Cortex of kidney (tissue), 1 donor: ENCODE data around the gene GDNF.

Source experiments
- DNase-seq: peaks from one replicate; lab custom pipeline; 2025; lab: John Stamatoyannopoulos, UW

Gene GDNF

DNA sequence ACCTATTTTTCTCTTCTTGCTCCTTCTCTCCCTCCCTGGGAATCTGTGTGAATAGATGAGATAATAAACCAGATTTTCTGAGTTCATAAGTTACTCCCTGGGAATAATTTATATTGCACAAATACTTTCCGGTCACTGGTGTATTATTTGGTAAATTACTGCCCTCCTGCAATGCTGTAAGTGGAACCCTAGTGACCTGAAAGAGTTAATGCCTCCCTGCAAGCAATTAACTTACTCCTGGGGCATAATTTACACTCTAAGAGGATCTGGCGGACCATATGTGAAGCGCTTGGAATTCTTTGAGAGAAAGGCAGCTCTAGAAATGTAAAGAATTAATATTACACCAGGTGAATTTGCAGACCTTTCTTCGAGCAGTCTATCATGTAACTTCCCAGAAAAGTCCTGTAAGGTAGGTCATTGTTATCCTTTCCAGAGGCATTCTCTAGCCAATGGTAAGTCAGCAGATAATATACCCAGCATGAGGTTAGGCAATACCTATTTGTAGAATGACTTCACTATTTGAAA is 7.0 kb upstream of the GDNF start:
- DNase-seq = no peak

DNA sequence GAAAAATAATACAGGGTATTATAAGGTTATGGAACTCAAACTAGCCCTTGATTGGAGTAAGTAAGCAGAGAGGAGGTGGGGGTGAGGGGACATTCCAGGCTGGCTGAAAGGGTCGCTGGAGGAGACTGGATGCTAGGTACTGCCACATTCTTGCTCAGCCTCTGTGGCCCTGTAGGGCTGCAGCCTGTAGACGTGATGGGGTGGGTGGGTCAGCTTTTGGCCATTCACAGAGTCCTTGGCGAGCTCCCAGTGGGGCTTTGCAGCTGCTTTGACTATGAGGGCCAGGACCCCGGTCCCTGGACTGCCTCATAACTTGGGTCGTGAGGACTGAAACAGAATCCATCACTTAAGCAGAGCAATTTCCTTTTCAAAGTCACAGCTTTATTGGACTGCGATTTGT is 4.2 kb upstream of the GDNF start:
- no peak for DNase-seq

DNA sequence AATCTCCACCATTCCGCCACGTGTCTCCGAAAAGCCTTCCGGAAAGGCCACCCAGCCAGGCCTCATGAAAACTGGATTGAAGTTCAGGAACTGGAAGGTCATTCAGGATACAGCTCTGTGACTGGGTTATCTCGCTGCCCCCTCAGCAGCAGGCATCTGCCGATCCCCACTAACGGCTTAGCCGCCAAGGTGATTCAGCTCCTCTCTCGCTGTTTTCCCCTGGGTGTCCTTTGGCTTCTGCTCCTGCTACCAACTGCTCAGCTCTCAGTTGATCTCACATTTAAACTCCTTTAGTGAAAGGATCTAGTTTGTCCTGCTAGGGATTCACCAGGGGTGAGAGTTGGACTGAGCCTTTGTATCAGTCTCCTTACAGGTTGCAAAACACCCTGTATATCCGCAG is 2.2 kb upstream of the GDNF start:
- DNase-seq = no peak

DNA sequence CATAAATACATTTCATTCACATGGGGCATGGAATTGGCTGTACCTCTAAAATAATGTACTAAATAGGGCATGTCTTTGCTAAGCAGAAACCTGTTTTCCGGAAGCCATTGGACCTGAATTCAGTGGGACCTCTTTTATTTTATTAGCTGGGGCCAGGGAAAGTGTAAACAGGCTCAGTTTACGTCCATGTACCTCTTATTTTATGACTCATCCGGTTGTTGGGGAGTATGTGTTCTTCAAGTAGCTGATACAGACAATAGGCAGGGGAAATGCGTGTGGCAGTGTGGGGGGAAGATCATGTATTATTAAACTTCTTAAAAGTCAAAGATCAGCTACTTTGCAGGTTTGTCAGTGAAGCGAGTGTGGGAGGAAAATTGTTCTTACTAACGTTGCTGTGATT is 1.4 kb upstream of the GDNF start:
- DNase-seq = no peak

DNA sequence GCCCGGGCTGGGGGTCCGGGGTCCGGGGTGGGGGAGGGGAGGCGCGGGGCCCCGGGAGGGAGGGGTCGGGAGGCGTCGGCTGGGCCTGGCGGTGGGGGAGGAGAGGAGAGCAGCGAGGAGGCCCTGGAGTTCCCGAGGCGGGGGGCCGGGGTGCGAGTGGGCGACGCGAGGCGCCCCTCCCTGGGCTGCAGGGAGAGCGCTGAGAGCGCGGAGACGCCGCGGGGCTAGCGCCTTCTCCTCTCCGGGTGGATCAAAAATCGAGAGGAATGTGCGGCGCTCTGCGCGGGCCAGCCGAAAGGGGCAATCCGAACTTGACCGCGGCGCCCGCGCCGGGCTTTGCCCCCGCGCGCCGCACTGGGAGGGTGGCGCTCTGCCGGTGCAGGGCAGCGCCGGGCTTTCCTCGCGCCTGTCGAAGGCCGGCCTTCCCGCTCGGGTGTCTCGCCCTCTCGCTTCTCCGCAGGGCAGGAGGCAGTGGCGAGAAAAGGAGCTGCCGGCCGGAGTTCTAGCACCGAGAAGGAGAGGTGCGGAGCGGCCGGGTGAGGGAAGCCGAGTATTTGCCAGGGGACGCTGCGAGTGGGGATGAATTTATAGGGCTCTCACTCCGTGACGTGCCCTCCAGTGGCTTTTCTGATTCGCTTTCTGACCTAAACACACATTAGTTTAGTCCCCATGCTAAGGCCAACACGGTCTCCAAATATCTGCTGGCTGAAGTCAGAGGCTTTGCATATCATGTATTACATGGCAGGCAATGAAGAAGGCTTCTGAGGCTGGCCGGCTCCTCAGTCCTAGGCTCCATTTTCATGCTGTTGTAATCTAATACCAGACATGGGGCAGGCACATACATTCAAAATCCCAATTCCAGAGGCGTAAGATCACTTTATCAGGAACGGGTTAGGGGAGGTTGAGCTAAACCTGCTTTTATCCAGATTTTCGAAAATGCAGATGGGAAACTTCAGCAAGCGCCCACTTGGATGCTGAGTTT is 503 bp upstream of the GDNF start:
- DNase-seq = no peak

DNA sequence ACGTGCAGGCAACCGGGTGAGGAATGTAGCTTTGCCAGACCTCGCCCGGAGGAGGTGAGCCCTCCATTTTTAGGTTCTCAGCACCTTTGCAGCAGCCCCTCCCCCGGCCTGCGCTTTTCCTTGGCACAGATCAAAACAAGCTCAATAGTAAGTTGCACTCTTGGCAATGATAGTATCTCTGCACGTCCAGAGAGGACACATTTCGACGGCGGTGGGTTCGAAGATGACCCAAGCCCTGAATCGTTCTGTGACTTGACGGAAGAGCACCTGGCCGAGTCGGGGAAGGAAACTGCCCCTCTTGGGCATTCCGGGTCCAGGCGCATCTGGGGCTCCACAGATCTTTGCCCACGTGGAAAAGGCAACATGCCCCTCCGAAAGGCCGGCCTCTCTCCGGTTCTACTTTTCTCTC is 904 bp downstream of the GDNF start:
- no peak for DNase-seq

DNA sequence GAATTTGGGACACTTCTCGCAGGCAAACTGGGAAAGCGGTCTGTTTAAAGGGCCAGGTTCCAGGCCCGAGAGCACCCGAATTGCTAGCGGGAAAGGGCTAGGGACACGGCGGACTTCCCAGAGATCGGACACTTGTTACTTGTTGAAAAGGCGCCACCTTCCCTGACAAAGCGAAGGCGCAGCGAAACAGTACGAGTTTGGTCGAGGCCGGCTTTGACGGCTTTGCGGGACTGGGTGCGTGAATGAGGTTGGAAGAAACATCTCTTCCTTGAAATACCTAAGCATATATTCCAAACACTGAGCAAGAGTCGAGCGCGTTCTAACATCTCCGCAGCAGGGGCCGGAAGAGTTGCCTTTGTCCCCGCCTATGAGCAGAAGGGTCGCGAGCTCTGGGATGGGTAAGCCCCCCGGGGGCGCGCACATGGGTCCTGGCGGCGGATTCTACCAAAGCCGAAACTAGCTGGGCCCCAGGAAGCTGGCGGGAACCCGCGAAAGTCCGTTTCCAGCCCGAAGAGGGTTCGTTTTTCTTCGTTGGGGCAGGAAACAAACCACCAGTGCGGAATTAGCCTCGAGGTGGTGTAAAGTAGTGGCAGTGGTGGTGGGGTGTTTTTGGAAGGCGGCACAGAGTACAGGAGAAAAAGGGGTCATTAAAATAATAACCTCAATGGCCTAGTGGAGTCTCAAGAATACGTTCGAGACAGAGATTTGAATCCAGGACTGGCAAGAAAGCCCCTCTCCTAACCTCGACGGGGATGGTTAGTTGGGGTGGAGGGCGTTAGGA is 1.5 kb downstream of the GDNF start:
- no peak for DNase-seq

DNA sequence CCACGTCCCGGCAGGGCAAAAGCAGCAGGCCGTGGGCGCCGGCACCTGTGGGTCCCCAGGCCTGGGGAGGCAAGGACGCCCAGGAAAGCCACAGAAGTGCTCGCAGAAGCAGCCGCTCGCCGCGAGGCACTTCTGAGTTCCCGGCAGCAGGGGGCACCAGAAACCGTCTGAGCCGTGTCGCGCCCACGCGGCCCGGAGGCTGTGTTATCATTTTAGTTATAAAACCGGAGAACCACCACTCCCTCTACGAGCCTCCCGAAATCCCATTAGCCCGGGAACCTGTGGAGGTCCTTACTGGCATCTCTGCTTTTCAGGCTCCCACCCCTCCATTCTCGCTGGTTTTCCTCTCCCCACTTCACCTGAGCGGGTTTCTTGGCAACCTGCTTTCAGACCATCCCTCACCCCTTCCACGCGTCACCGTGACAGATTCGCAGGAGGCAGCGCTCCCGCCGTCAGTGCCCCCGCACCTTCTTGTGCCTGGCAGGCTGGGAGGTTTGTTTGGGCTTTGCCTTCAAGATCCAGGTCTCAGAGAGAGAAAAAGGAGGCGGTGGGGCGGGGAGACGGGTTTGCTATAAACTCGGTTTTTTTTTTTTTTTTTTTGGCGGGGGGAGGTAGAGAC is 2.3 kb downstream of the GDNF start:
- DNase-seq = no peak

DNA sequence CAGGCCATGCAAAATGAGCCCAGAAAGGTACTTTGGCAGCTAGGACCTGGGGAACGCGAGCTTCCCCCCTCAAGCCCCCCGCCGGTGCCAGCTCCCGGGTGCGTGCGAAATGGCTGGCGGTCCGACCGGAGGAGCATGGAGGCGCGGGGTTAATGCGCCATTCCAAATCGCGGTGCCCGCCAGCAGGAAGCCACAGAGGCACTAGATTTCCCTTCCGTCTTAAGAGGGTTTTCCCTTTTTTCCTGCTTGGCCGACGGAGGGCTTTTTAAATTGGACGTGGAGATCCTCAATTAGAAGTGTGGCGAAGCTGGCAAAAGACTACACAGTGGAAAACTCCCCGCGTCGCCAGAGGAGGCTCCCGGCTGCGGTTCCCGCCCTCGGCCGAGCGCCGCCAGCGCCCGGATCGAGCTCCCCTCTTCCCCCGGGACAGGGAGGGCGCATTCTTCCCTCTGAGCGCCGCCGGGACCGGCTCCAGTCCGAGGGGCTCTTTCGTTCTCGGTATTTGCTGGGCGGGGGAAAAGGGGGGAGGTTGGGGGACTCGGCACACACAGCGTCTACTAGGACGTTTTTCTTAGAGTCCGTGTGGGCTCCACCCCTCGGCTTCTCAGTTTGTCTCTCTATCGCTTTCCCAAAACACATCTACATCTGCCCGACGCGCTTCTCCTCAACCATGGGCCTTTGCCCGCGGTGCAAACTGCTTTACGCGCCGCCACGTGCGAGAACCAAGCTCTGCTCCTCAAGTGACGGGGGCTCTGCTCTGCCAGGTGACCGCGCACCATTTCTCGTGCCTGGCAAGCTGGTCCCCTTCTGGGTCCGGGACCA is 3.0 kb downstream of the GDNF start:
- DNase-seq = no peak

DNA sequence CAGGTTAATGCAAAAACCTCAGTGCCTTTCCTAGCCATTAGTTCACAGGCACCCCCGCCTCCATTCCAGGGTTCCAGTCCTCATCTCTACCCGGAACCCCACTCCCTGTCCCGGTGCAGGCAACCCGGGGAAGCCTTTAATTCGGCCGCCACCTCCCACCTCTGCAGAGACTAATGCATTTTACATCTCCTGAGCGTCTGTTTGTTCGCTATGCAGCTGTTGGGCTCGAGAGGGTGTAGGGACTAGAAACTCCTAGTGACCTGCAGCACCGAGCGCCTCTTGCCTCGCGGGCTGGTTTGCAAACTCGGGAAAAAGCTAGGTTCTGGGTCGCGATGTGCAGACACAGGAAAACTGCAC is 3.6 kb downstream of the GDNF start:
- no peak for DNase-seq

DNA sequence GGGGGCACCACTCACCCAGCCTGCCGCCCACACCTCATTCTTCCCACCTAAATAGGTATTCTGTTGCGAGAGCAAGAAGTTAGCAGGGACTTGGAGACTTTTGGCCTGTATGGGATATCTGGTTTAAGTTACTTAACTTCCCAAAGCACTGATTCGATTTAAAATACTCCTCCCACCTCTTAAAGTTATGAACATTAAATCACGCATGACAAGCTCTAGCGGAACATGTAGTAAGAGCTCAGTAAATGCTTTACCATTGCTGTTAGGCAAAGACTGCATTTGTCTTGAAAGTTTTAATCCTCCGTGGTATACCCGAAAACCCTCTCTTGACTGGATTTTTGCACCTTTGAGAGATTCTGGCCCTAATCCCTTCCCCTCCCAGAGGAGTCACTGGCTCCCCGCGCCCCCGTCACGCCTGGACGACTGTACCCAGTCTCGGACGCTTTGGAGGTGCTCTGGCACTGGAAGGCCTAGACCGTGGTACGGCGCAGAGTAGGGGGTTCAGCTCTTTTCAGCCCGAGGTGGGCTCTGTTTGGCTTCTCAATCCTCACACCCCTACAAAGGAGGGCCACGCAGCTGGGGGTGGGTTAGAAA is 4.4 kb downstream of the GDNF start:
- no peak for DNase-seq

DNA sequence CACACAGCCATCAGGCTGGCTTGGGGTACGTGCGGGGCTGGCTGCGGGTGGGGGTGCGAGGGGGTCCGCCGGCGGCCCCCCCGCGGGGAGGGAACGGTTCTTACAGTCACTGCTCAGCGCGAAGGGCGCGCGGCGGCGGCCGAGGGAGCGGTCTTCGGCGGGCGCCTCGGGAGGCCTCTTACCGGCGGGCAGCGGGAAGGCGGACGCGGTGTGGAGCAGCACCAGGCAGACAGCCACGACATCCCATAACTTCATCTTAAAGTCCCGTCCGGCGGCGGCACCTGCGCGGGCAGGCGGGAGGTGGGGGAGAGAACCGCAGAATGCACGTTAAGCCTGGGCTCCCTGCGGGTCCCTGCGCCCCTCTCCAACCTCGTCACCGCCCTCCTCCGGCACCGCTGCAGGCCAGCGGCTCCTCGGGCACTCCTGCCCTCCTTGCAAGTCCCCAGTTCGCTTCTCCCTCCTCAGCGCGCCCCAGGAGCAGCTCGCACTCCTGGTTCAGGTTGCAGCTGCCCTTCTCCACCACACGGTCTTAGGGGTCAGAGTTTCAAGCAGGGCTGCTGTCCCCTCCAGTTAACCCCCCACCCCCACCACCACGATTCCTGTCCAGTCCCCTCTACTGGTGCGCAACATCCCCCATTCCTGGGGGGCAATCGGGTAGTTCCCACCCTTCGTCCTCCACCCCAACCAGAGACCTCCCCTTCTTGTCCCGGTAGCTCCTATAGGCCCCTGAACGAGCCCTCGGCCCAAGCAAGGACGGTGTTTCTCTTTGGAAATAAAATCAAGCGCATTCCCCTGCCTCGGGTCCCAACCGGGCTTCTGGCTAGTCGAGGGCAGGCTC is 5.1 kb downstream of the GDNF start:
- DNase-seq = no peak

DNA sequence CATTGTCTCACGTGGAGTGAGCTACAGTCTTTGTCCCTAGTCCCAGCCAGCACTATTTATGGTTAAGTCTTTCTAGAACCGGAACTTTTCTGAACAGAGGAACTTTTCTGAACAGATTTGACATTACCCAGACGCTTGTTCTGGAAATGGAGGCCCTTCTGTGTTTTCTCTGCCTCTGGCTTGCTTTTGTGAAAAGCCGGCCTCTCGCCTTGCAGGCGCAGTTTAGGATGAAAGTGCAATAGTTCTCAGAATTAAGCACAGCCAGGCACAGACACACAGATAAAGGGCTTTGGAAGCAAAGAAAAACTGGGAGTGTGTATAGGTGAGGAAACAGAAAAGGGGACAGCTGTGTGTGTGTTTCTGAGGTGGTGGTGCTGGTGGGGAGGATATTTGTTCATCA is 5.9 kb downstream of the GDNF start:
- DNase-seq = no peak

DNA sequence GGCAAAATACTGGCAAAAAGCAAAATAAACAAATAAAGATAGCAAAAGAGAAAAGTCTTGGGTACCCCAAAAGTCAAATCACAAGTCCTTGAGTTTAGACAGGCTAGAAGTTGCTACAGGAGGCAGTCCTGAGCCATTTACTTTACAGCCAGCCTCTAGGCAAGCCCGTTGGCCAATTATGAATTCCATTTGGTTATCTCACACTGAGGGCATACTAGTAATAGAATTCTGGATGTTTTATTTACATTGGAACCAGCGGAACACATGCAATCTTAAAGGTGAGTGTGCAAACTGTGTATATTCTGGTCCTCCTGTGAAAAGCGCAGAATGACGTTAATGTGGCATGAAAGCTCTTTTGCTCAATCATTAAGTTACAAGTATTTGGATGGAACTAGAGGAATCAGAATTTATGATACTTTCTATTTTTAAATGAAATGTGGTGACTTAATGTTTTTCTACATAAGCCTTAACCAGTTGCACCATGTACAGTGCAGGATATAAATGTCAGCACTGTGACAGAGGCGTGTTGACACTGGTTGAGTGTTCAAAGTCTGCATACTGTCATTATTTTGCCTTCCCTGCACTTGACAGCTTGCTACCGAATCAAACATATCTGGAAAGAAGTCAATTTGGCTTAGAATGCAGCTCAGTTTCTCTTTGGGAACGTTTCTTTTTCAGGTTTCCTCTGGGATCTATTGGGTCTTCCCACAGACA is 7.9 kb downstream of the GDNF start:
- no peak for DNase-seq

DNA sequence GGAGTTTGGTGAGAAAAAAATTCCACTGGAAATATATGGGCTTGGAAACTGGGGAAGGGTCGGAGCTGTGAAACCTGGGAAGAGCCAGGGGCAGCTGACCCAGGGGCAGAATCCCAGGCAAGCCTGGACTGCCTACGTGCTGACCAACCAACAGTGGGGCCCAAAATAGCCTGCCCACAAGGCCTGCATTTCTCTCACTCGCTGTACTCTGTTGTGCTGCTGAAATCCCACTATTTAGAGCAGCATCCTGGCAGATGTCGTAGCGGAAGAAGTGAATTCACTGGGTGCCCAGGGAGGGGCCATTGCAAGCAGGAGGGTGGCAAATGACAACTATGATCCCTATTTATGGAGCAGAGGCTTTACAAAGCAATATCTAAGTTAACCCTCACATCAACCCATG is 9.5 kb downstream of the GDNF start:
- DNase-seq = no peak

DNA sequence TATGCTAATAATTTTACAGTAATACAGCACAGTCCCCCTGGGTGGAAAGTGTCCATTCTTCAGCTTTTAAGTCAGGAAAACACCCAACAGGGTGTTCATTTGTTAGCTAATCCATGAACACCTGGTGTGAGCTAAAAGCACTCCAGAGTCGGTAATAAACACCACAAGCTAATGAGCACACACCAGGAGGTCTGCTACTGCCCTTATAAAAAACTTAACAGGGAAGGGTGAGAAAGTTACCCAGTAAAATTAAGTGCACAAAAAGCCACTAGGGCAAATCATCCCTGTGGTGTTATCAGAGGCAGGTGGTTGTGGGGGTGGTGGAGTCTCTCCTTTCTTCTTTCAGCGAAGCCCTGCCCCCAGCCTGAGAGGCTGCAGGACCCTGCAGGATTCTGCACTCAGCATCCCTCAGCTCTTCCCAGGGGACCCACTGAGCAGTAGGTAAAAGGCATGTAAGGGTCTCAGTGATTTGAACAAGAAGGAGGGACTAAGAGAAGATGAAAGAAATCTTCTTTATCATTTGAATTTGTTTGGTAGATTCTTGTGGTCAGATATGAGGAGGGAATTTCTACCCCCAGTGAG is 14.4 kb downstream of the GDNF start:
- DNase-seq = no peak

DNA sequence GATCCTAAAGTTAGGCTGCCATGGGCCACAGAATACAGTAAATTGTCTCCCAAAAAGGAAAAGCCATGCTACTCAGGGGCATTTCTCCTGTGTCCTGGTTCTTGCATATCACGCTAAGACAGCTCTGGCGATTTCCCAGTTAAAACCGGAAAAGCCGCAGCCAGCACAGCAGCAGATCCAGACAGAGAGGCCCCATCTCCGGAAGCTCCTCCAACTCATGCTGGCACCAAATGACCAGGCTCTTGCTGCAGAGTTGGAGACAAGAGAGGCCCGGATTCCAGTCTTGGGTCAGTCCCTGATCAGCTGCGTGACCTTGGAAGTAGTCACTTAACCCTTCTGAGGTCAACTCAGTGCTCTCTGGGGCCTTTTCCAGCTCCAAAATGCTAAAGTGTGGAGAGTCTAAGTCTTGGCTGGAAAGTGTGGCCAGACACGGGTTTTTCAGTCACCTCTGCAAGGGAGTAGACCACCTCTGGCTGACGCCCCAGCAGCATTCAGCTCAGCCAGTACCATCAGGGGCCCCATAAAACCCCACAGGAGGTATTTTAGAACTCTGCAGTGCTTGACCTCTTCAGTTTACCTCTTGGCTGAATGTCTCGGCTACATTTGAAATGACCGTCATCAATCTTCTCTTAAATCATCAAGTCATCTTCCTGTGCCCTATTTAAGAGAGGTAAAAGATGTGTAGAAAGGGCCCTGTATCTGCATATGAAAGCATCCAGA is 16.2 kb downstream of the GDNF start:
- DNase-seq = no peak

DNA sequence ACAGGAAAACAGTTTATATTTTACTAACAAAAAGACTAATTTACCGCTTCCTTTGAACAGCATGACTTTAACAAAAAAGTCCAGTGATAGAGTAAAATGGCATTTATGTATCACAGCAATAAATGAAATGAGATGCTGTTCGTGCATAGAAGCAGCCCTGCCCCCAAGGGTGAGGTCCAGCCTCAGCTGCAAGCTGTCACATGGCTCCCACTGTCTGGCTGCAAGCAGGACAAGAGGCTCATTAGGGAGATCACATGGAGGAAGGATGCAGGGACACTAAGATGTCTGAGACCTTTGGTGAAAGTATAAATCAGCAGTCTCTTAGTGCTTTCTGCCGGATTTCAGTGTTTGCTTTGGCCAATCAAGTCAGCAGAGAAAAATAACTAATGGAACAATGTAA is 23.0 kb downstream of the GDNF start:
- DNase-seq = no peak

DNA sequence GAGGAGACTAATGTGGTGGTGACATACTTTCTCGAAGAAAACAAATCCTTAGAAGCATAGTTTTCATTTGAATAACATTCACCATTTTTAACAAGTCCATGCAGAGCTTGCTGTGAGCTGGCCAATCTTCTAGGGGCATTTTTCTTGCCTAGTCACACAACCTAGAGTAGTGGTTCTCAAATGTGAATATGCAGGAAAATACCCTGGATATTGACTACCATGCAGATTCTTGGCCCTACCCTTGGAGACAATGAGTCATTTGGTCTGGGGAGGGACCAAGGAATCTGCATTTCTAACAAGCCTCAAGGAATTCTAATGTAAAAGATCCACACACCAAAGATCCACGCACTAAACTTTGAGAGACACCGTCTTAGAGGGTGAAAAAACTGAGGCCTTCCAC is 23.5 kb downstream of the GDNF start:
- no peak for DNase-seq
